Thoracic aorta (tissue), 2 donors: Measurements from ENCODE around the gene SKAP2. TPM values are rescaled to one million over a fixed set of nuclear protein-coding genes. Genes with fewer than 3 reads are reported as not detected.
A peak's percentile ranks its signal among the peaks of the same experiment; 100 is the strongest.

Source experiments
- ATAC-seq: fragments of 150-250 bp; one replicate; pipeline ENCODE4 v1.8.0; 2017; ENCODE audit warnings: low read depth; ENCODE audit not compliant: insufficient number of reproducible peaks, low FRiP score
- DNase-seq: peaks from one replicate; pipeline ENCODE4 v3.0.0-alpha.2; 2020; ENCODE audit warnings: low spot score
- H3K27ac ChIP-seq, 2 donors: fragments of 200-600 bp; sonication (generic); 1 replicate in 1 of 2; 2 replicates in 1 of 2; pipeline ENCODE4 v1.5.1; 2016; ENCODE audit warnings: mild to moderate bottlenecking in 2 of 2, moderate library complexity in 2 of 2
- H3K27me3 ChIP-seq: fragments of 200-600 bp; sonication (generic); replicated peaks from 2 replicates; pipeline ENCODE4 v1.6.0; 2016; ENCODE audit warnings: mild to moderate bottlenecking; ENCODE audit not compliant: insufficient read depth
- H3K36me3 ChIP-seq: fragments of 200-600 bp; sonication (generic); one replicate; pipeline ENCODE4 v1.5.1; 2016
- H3K4me1 ChIP-seq, 2 donors: fragments of 200-600 bp; sonication (generic); 1 replicate in 1 of 2; 2 replicates in 1 of 2; pipeline versions ENCODE4 v1.5.1 to v1.6.0; 2016; ENCODE audit warnings: low read depth in 2 of 2, mild to moderate bottlenecking in 1 of 2; ENCODE audit not compliant: control insufficient read depth in 1 of 2
- H3K4me3 ChIP-seq: fragments of 200-600 bp; sonication (generic); 2 replicates; pipeline ENCODE4 v1.5.1; 2016; ENCODE audit warnings: mild to moderate bottlenecking
- H3K9me3 ChIP-seq: fragments of 200-600 bp; sonication (generic); 2 replicates; pipeline ENCODE4 v1.5.1; 2016
- CTCF ChIP-seq: fragments of 200-600 bp; sonication (generic); IDR thresholded peaks from one replicate; pipeline ENCODE4 v1.5.1; 2019; ENCODE audit warnings: antibody characterized with exemption
- total RNA-seq, 2 donors: library from RNA; depleted of rRNA; stranded (reverse); fragments of >200 nt; gene quantifications; one replicate each; pipeline versions ENCODE4 v1.1.0 to v1.2.3, GENCODE V29; 2016

Gene SKAP2
- total RNA-seq, 2 donors from 2014 or later, result 16.6 to 29.0 TPM

GRCh38 chr7:26861050-26861449 lies 3.3 kb downstream of the SKAP2 start:
- H3K9me3 ChIP-seq, result no peaks in the 10 kb centered on the region
- ATAC-seq (no peak), DNase-seq (no peak)
- TF ChIP-seq CTCF, result no peak
- H3K27ac ChIP-seq, result no peak overlapping the region
- no peak overlapping the region for H3K4me3 ChIP-seq
- no peaks in the 10 kb centered on the region for H3K36me3 ChIP-seq
- H3K4me1 ChIP-seq, result no peaks in the 10 kb centered on the region
- H3K27me3 ChIP-seq, result no peaks in the 10 kb centered on the region

GRCh38 chr7:26860361-26860760 lies 4.0 kb downstream of the SKAP2 start:
- DNase-seq (no peak), ATAC-seq (no peak)
- no peak overlapping the region for H3K27ac ChIP-seq
- no peaks in the 10 kb centered on the region for H3K27me3 ChIP-seq
- H3K9me3 ChIP-seq, result no peaks in the 10 kb centered on the region
- no peak for TF ChIP-seq CTCF
- H3K36me3 ChIP-seq, result no peaks in the 10 kb centered on the region
- H3K4me3 ChIP-seq, result no peak overlapping the region
- H3K4me1 ChIP-seq, result no peaks in the 10 kb centered on the region

GRCh38 chr7:26859720-26860119 lies 4.7 kb downstream of the SKAP2 start:
- ATAC-seq, result no peak
- no peak for DNase-seq
- Histone ChIP-seq H3K27me3 (no peaks in the 10 kb centered on the region), H3K4me3 (no peak overlapping the region), H3K36me3 (no peaks in the 10 kb centered on the region), H3K9me3 (no peaks in the 10 kb centered on the region), H3K27ac (no peak overlapping the region), H3K4me1 (no peaks in the 10 kb centered on the region)
- TF ChIP-seq CTCF, result no peak

- no peak for TF ChIP-seq CTCF
- Histone ChIP-seq H3K27me3 (no peaks in the 10 kb centered on the region), H3K4me3 (no peak overlapping the region), H3K27ac (no peak overlapping the region), H3K36me3 (no peaks in the 10 kb centered on the region), H3K9me3 (no peaks in the 10 kb centered on the region), H3K4me1 (no peaks in the 10 kb centered on the region)
- DNase-seq (no peak), ATAC-seq (no peak)
These were observed 5.7 kb downstream of the SKAP2 start for GRCh38 chr7:26858735-26859134.

- DNase-seq (no peak), ATAC-seq (no peak)
- no peaks in the 10 kb centered on the region for H3K27me3 ChIP-seq
- H3K9me3 ChIP-seq, result no peaks in the 10 kb centered on the region
- H3K4me1 ChIP-seq, result no peaks in the 10 kb centered on the region
- no peaks in the 10 kb centered on the region for H3K36me3 ChIP-seq
- H3K27ac ChIP-seq, result no peak overlapping the region
- no peak for TF ChIP-seq CTCF
- peak overlapping the region; percentile 3 for H3K4me3 ChIP-seq
These were observed 6.1 kb downstream of the SKAP2 start for GRCh38 chr7:26858241-26858715.
